ENCODE measurements around the gene TMEM54. TPM values are rescaled to one million over a fixed set of nuclear protein-coding genes. Genes with fewer than 3 reads are reported as not detected.

TMEM54 gene
- total RNA-seq, 2 donors from 2014 or later = 40.2 to 41.2 TPM

- no peak for TF ChIP-seq CTCF (IDR thresholded peaks at IDR 0.05)
- no peak for TF ChIP-seq POLR2A (IDR thresholded peaks at IDR 0.05)
- ATAC-seq = peak; percentile 16
These were observed 3.6 kb upstream of the TMEM54 start for GRCh38 chr1:32904797-32905196.

GRCh38 chr1:32903991-32904785 is 3.0 kb upstream of the TMEM54 start:
- intact Hi-C loops (cut with DNase I) = no loop called here
- WGBS, 2 donors = 48 to 71% methylated on average over 3 of the region's 3 CpGs
- H3K4me3 ChIP-seq = no peak overlapping the region
- H3K36me3 ChIP-seq (replicated peaks in 1 of 2; ENCODE audit: insufficient read depth in 1 of 2, low read depth in 2 of 2) = no peaks in the 10 kb centered on the region
- no peaks in the 10 kb centered on the region for H3K27me3 ChIP-seq
- H3K4me1 ChIP-seq = peaks cover 33% of the 10 kb centered on the region
- TF ChIP-seq POLR2A (IDR thresholded peaks at IDR 0.05) = no peak
- TF ChIP-seq CTCF (IDR thresholded peaks at IDR 0.05) = no peak
- ATAC-seq (peak; percentile 76), DNase-seq (peak; percentile 75 to 89 (median 85))
- H3K9me3 ChIP-seq = no peaks in the 10 kb centered on the region
- peak overlapping the region; percentile 28 to 77 (median 60) for H3K27ac ChIP-seq

More at GRCh38 chr1:32904797-32905196, 3.6 kb upstream of the TMEM54 start:
- H3K27ac ChIP-seq = peak overlapping the region in 3 of 4 donors; percentile 60 to 77 (median 60)
- peaks cover 33% of the 10 kb centered on the region for H3K4me1 ChIP-seq
- H3K9me3 ChIP-seq = no peaks in the 10 kb centered on the region
- intact Hi-C loops (cut with DNase I) = no loop called here
- H3K36me3 ChIP-seq (replicated peaks in 1 of 2; ENCODE audit: insufficient read depth in 1 of 2, low read depth in 2 of 2) = no peaks in the 10 kb centered on the region
- H3K4me3 ChIP-seq = no peak overlapping the region
- WGBS, 2 donors = 0 to 22% methylated on average over 2 of the region's 2 CpGs
- H3K27me3 ChIP-seq = no peaks in the 10 kb centered on the region
- DNase-seq = no peak

- DNase-seq (no peak), ATAC-seq (no peak)
- Histone ChIP-seq H3K27ac (no peak overlapping the region), H3K4me3 (no peak overlapping the region), H3K4me1 (peaks cover 33% of the 10 kb centered on the region), H3K36me3 (replicated peaks in 1 of 2; ENCODE audit: insufficient read depth in 1 of 2, low read depth in 2 of 2) (no peaks in the 10 kb centered on the region), H3K9me3 (no peaks in the 10 kb centered on the region), H3K27me3 (no peaks in the 10 kb centered on the region)
- WGBS, 2 donors = 71 to 86% methylated on average over 1 to 6 of the region's 6 CpGs
- intact Hi-C loops (cut with DNase I) = no loop called here
- TF ChIP-seq CTCF (IDR thresholded peaks at IDR 0.05) (no peak), POLR2A (IDR thresholded peaks at IDR 0.05) (no peak)
These were observed 1.3 kb upstream of the TMEM54 start for GRCh38 chr1:32902535-32902920.

GRCh38 chr1:32901823-32902534 is 790 bp upstream of the TMEM54 start:
- no peak for DNase-seq

More at GRCh38 chr1:32901823-32902534, 790 bp upstream of the TMEM54 start:
- WGBS, 2 donors = 35 to 41% methylated on average over 19 to 24 of the region's 24 CpGs
- Histone ChIP-seq H3K4me3 (peak overlapping the region; percentile 47 to 48), H3K36me3 (replicated peaks in 1 of 2; ENCODE audit: insufficient read depth in 1 of 2, low read depth in 2 of 2) (no peaks in the 10 kb centered on the region), H3K4me1 (peaks cover 33% of the 10 kb centered on the region), H3K27ac (peak overlapping the region in 3 of 4 donors; percentile 44 to 77 (median 56)), H3K9me3 (no peaks in the 10 kb centered on the region), H3K27me3 (no peaks in the 10 kb centered on the region)
- intact Hi-C loops (cut with DNase I) = no loop called here
- TF ChIP-seq POLR2A (IDR thresholded peaks at IDR 0.05) (no peak), CTCF (IDR thresholded peaks at IDR 0.05) (no peak)
- no peak for ATAC-seq
